K562 (cell line): ENCODE results near the gene JAKMIP2. TPM values are rescaled to one million over a fixed set of nuclear protein-coding genes. Genes with fewer than 3 reads are reported as not detected.

Experiments used
- ATAC-seq: fragments of 200-7000 bp; cut with Tn5 transposase; 3 replicates; pipeline ENCODE4 v1.9.1; 2020; ENCODE audit warnings: moderate library complexity
- BruUV-seq: library from RNA; stranded (reverse); fragments of 400-500 nt; replicated peaks from 2 replicates; lab custom pipeline; 2021; lab: Mats Ljungman, UMichigan
- CTCF ChIA-PET: fragments of 300-600 bp; formaldehyde crosslinking; extraction: SDS; loops from one replicate; lab custom pipeline; 2021; ENCODE audit warnings: low intra/inter-chr PET ratio; lab: Yijun Ruan, JAX
- POLR2A ChIA-PET: fragments of 300-600, 350-650 bp; sonication (Branson Sonifier 250); formaldehyde crosslinking; extraction: SDS; loops from one replicate; lab custom pipeline; 2021; ENCODE audit warnings: antibody characterized with exemption, inconsistent platforms; lab: Yijun Ruan, JAX
- DNase-seq, 4 experiments: peaks; one replicate each; pipeline versions ENCODE4 v3.0.0 to v3.0.0-alpha.2; 2011 to 2018; ENCODE audit warnings: low spot score in 3 of 4, mixed read lengths in 3 of 4; ENCODE audit errors: extremely low read depth in 1 of 4
- FAIRE-seq: peaks from 2 replicates; lab custom pipeline; 2011; peaks lifted over from hg19 to GRCh38; lab: Jason Lieb, UNC
- H2AFZ ChIP-seq: 2 replicates; pipeline ENCODE4 v1.6.0; 2011; ENCODE audit warnings: low read depth, low read length, control low read depth, inconsistent platforms
- H3K27ac ChIP-seq: fragments of 200-600 bp; 3 replicates; pipeline ENCODE4 v1.8.0; 2011; ENCODE audit warnings: low read depth, mild to moderate bottlenecking, control low read depth, inconsistent platforms, low read length, moderate library complexity, mixed read lengths; ENCODE audit errors: extremely low read depth
- H3K27me3 ChIP-seq, 2 experiments: fragments of 300-600 bp in 1 of 2; 2 replicates in 1 of 2; 3 replicates in 1 of 2; pipeline versions ENCODE4 v1.6.0 to v1.8.0; 2011; ENCODE audit warnings: inconsistent platforms in 2 of 2, low read length in 2 of 2, mild to moderate bottlenecking in 1 of 2, mixed read lengths in 1 of 2, moderate library complexity in 1 of 2; ENCODE audit not compliant: control insufficient read depth in 2 of 2, insufficient read depth in 2 of 2
- H3K36me3 ChIP-seq: fragments of 300-600 bp; 3 replicates; pipeline ENCODE4 v1.8.0; 2011; ENCODE audit warnings: mild to moderate bottlenecking, low read length, inconsistent platforms; ENCODE audit not compliant: control insufficient read depth, insufficient read depth
- H3K4me1 ChIP-seq, 2 experiments: fragments of 200-600 bp in 1 of 2; replicated peaks in 1 of 2; 2 replicates in 1 of 2; 3 replicates in 1 of 2; pipeline versions ENCODE4 v1.5.1 to v1.8.0; 2011; ENCODE audit warnings: inconsistent platforms in 2 of 2, low read length in 2 of 2, mild to moderate bottlenecking in 1 of 2, mixed read lengths in 1 of 2, moderate library complexity in 1 of 2; ENCODE audit not compliant: control insufficient read depth in 2 of 2, insufficient read depth in 2 of 2
- H3K4me2 ChIP-seq: 2 replicates; pipeline ENCODE4 v1.6.1; 2011; ENCODE audit warnings: low read length, control low read depth, inconsistent platforms, mixed read lengths; ENCODE audit not compliant: insufficient read depth
- H3K4me3 ChIP-seq: fragments of 200-600 bp; sonication (generic), shearing (Covaris generic); 2 replicates; pipeline ENCODE4 v1.5.1; 2016; ENCODE audit warnings: control low read depth, inconsistent platforms
- H3K79me2 ChIP-seq: fragments of 200-600 bp; 3 replicates; pipeline ENCODE4 v1.8.0; 2011; ENCODE audit warnings: low read length, inconsistent platforms; ENCODE audit not compliant: control insufficient read depth, insufficient read depth
- H3K9ac ChIP-seq, 2 experiments: 2 replicates each; pipeline versions ENCODE4 v1.6.0 to v1.6.1; 2011; ENCODE audit warnings: low read depth in 2 of 2, low read length in 2 of 2, control low read depth in 1 of 2, inconsistent platforms in 1 of 2, mild to moderate bottlenecking in 1 of 2, mixed read lengths in 1 of 2; ENCODE audit not compliant: insufficient read depth in 1 of 2
- H3K9me1 ChIP-seq: one replicate; pipeline ENCODE4 v1.6.0; 2011; ENCODE audit warnings: inconsistent platforms, mild to moderate bottlenecking, low read length, moderate library complexity; ENCODE audit not compliant: control insufficient read depth, insufficient read depth
- H3K9me3 ChIP-seq: replicated peaks from 2 replicates; pipeline ENCODE4 v1.5.1; 2011; ENCODE audit warnings: low read depth, low read length, inconsistent platforms; ENCODE audit not compliant: control insufficient read depth, insufficient read depth
- H4K20me1 ChIP-seq: replicated peaks from 2 replicates; pipeline ENCODE4 v1.6.1; 2011; ENCODE audit warnings: low read length, inconsistent platforms, mixed read lengths; ENCODE audit not compliant: control insufficient read depth, insufficient read depth
- CBFA2T2 ChIP-seq: fragments of 450-650 bp; conservative IDR thresholded peaks from 2 replicates; pipeline ENCODE4 v1.6.1; 2017; ENCODE audit warnings: mild to moderate bottlenecking
- CC2D1A ChIP-seq: fragments of 450-650 bp; IDR thresholded peaks from 2 replicates; pipeline ENCODE4 v1.6.1; 2017; ENCODE audit warnings: mild to moderate bottlenecking
- ELF4 ChIP-seq: fragments of 450-650 bp; formaldehyde crosslinking; IDR thresholded peaks from 2 replicates; pipeline ENCODE4 v1.4.0; 2022; ENCODE audit warnings: missing genetic modification characterization
- EP400 ChIP-seq: fragments of 450-650 bp; IDR thresholded peaks from 2 replicates; pipeline ENCODE4 v1.6.1; 2017; ENCODE audit warnings: antibody characterized with exemption, mild to moderate bottlenecking, moderate library complexity
- GABPA ChIP-seq: fragments of 200-800 bp; sonication (Bioruptor generic); conservative IDR thresholded peaks from 2 replicates; pipeline ENCODE4 v1.6.1; 2016; ENCODE audit warnings: low read depth, missing genetic modification characterization, missing compliant biosample characterization
- ILF3 ChIP-seq: fragments of 450-650 bp; IDR thresholded peaks from 2 replicates; pipeline ENCODE4 v1.6.1; 2018; ENCODE audit warnings: antibody characterized with exemption, mild to moderate bottlenecking, moderate library complexity, borderline replicate concordance
- PHB ChIP-seq: fragments of 250-450 bp; sonication (Bioruptor Pico); IDR thresholded peaks from 2 replicates; pipeline ENCODE4 v1.5.0; 2021
- ZNF354B ChIP-seq: fragments of 250-450 bp; sonication (Bioruptor Pico); IDR thresholded peaks from 2 replicates; pipeline ENCODE4 v1.4.0; 2020
- ZNF584 ChIP-seq: fragments of 200-800 bp; sonication (Bioruptor generic); IDR thresholded peaks from 2 replicates; pipeline ENCODE4 v1.6.1; 2016; ENCODE audit warnings: low read depth, mild to moderate bottlenecking, missing genetic modification characterization, missing compliant biosample characterization
- ZNF707 ChIP-seq: fragments of 250-450 bp; sonication (Bioruptor Pico); conservative IDR thresholded peaks from 2 replicates; pipeline ENCODE4 v1.8.0; 2022; ENCODE audit warnings: inconsistent platforms, mild to moderate bottlenecking, moderate library complexity
- WGBS: fragments of 100-300 bp; shearing (Covaris generic); methylation state at CpG from one replicate; pipeline ENCODE4 v1.1.6; 2016; ENCODE audit warnings: low coverage, mixed read lengths; ENCODE audit not compliant: insufficient coverage; ENCODE audit errors: missing lambda C conversion rate; 5-methylcytosine and 5-hydroxymethylcytosine counted together
- in situ Hi-C: fragments of 300-500 bp; cut with MboI; formaldehyde crosslinking; loops from 4 replicates; pipeline ENCODE4 v1.15.0; 2018; ENCODE audit warnings: inconsistent platforms, mixed read lengths
- intact Hi-C: fragments of 100-400 bp; cut with micrococcal nuclease; formaldehyde crosslinking; loops from 2 replicates; pipeline ENCODE4 v1.14.2; 2022
- polyA plus RNA-seq, 8 experiments: library from polyadenylated mRNA; depleted of rRNA in 4 of 8; stranded (reverse) in 5 of 8; unstranded in 3 of 8; fragments of >200 nt; fragmentation: Nextera tagmentation in 2 of 8; fragmentation: Illumina TruSeq in 1 of 8; extraction: Ambion mirVana in 2 of 8; extraction: Trizol in 1 of 8; gene quantifications; 2 replicates each; pipeline versions ENCODE4 v1.2.1 to v1.2.3, GENCODE V29; 2011 to 2014; ENCODE audit warnings: inconsistent platforms in 1 of 8, missing spikeins in 1 of 8
- total RNA-seq, 7 experiments: library from RNA; depleted of rRNA in 6 of 7; stranded (reverse); fragments of >200 nt in 6 of 7; fragmentation: Illumina TruSeq in 2 of 7; extraction: Trizol in 2 of 7; gene quantifications; 2 replicates each; pipeline versions ENCODE4 v1.2.1 to v1.2.3, GENCODE V29; 2011 to 2021; ENCODE audit warnings: low replicate concordance in 1 of 7
- TF ChIP-seq, protein P1 (sequence below): fragments of 250-450 bp; sonication (Bioruptor Pico); IDR thresholded peaks from 2 replicates; pipeline ENCODE4 v1.4.0; 2020
- TF ChIP-seq, protein P2 (sequence below), 2 experiments: IDR thresholded peaks in 1 of 2; conservative IDR thresholded peaks in 1 of 2; 2 replicates each; pipeline ENCODE4 v1.6.1; 2016; ENCODE audit warnings: low read depth in 2 of 2, mild to moderate bottlenecking in 1 of 2, missing compliant biosample characterization in 1 of 2, missing genetic modification characterization in 1 of 2, moderate library complexity in 1 of 2
- TF ChIP-seq, protein P3 (sequence below): fragments of 450-650 bp; IDR thresholded peaks from 2 replicates; pipeline ENCODE4 v1.7.0; 2016; ENCODE audit warnings: borderline replicate concordance

The JAKMIP2 gene
- total and polyA plus RNA-seq, 9 of the 15 experiments (the other 6 are each of a cell fraction or from before 2014, with no cell fraction given), result not detected

DNA sequence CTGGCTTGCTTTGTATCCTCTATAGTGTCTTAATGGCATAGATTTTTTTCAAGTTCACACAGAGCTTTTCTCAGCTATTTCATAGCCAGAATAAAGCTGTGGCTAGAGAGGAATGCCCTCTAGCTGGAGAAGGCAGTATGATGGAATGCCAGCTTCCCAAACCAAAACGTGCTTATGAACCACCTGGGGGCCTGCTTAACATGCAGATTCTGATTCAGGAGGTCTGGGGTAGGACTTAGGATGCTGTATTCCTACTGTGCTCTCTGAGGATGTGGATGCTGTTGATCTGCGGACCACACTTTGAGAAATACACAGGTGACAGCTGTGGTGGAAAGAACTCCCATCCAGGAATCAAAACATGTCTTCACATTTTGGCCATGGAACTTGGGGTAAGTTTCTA, 222.8 kb downstream of the JAKMIP2 start:
- Histone ChIP-seq H3K79me2 (no peaks in the 10 kb centered on the region), H4K20me1 (no peaks in the 10 kb centered on the region), H3K9me1 (no peaks in the 10 kb centered on the region), H3K9me3 (no peaks in the 10 kb centered on the region), H2AFZ (no peak overlapping the region), H3K36me3 (no peaks in the 10 kb centered on the region), H3K4me1 (no peaks in the 10 kb centered on the region), H3K27ac (no peak overlapping the region), H3K4me3 (no peak overlapping the region), H3K4me2 (no peak overlapping the region), H3K9ac (no peak overlapping the region), H3K27me3 (no peaks in the 10 kb centered on the region)
- intact Hi-C loops (no loop called here), in situ Hi-C loops (no loop called here)
- FAIRE-seq (no peak), DNase-seq (no peak), ATAC-seq (no peak)
- no TSS peak for BruUV-seq
- ChIA-PET POLR2A (interaction anchor here (0.7 kb wide), 1 partner anchor 131 kb away, joined by 3 read pairs; no protein-coding TSS in a partner anchor), CTCF (no interaction called here)
- 0% methylated on average over 2 of the region's 2 CpGs for WGBS
- TF ChIP-seq PHB (CRISPR knock-in tag) (no peak), ZNF707 (CRISPR knock-in tag) (no peak), GABPA (tag) (no peak), CC2D1A (no peak), ZNF584 (CRISPR knock-in tag) (no peak), ILF3 (no peak), CBFA2T2 (no peak), EP400 (no peak), ELF4 (CRISPR knock-in tag) (no peak), ZNF354B (CRISPR knock-in tag) (no peak)
- TF ChIP-seq, protein P1, sequence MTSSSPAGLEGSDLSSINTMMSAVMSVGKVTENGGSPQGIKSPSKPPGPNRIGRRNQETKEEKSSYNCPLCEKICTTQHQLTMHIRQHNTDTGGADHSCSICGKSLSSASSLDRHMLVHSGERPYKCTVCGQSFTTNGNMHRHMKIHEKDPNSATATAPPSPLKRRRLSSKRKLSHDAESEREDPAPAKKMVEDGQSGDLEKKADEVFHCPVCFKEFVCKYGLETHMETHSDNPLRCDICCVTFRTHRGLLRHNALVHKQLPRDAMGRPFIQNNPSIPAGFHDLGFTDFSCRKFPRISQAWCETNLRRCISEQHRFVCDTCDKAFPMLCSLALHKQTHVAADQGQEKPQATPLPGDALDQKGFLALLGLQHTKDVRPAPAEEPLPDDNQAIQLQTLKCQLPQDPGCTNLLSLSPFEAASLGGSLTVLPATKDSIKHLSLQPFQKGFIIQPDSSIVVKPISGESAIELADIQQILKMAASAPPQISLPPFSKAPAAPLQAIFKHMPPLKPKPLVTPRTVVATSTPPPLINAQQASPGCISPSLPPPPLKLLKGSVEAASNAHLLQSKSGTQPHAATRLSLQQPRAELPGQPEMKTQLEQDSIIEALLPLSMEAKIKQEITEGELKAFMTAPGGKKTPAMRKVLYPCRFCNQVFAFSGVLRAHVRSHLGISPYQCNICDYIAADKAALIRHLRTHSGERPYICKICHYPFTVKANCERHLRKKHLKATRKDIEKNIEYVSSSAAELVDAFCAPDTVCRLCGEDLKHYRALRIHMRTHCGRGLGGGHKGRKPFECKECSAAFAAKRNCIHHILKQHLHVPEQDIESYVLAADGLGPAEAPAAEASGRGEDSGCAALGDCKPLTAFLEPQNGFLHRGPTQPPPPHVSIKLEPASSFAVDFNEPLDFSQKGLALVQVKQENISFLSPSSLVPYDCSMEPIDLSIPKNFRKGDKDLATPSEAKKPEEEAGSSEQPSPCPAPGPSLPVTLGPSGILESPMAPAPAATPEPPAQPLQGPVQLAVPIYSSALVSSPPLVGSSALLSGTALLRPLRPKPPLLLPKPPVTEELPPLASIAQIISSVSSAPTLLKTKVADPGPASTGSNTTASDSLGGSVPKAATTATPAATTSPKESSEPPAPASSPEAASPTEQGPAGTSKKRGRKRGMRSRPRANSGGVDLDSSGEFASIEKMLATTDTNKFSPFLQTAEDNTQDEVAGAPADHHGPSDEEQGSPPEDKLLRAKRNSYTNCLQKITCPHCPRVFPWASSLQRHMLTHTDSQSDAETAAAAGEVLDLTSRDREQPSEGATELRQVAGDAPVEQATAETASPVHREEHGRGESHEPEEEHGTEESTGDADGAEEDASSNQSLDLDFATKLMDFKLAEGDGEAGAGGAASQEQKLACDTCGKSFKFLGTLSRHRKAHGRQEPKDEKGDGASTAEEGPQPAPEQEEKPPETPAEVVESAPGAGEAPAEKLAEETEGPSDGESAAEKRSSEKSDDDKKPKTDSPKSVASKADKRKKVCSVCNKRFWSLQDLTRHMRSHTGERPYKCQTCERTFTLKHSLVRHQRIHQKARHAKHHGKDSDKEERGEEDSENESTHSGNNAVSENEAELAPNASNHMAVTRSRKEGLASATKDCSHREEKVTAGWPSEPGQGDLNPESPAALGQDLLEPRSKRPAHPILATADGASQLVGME (CRISPR knock-in tag), result no peak
- TF ChIP-seq, protein P2, sequence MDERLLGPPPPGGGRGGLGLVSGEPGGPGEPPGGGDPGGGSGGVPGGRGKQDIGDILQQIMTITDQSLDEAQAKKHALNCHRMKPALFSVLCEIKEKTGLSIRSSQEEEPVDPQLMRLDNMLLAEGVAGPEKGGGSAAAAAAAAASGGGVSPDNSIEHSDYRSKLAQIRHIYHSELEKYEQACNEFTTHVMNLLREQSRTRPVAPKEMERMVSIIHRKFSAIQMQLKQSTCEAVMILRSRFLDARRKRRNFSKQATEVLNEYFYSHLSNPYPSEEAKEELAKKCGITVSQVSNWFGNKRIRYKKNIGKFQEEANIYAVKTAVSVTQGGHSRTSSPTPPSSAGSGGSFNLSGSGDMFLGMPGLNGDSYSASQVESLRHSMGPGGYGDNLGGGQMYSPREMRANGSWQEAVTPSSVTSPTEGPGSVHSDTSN (CRISPR knock-in tag; IDR thresholded peaks at IDR 0.05; ENCODE audit: low read depth), result no peak
- TF ChIP-seq, protein P2 (tag; conservative IDR thresholded peaks at IDR 0.05; ENCODE audit: low read depth), result no peak
- TF ChIP-seq, protein P3, sequence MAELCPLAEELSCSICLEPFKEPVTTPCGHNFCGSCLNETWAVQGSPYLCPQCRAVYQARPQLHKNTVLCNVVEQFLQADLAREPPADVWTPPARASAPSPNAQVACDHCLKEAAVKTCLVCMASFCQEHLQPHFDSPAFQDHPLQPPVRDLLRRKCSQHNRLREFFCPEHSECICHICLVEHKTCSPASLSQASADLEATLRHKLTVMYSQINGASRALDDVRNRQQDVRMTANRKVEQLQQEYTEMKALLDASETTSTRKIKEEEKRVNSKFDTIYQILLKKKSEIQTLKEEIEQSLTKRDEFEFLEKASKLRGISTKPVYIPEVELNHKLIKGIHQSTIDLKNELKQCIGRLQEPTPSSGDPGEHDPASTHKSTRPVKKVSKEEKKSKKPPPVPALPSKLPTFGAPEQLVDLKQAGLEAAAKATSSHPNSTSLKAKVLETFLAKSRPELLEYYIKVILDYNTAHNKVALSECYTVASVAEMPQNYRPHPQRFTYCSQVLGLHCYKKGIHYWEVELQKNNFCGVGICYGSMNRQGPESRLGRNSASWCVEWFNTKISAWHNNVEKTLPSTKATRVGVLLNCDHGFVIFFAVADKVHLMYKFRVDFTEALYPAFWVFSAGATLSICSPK, result no peak
